GM23338 (cell line): ENCODE data around the gene PLD1. TPM values are rescaled to one million over a fixed set of nuclear protein-coding genes. Genes with fewer than 3 reads are reported as not detected.

Experiments used
- ATAC-seq: fragments of 200-7000 bp; cut with Tn5 transposase; 3 replicates; pipeline ENCODE4 v1.9.1; 2020
- DNase-seq: peaks from one replicate; pipeline ENCODE4 v3.0.0-alpha.2; 2015; ENCODE audit warnings: low spot score
- H2AFZ ChIP-seq: fragments of 200-600 bp; sonication (generic); 2 replicates; pipeline ENCODE4 v1.8.0; 2016; ENCODE audit warnings: antibody characterized with exemption, mild to moderate bottlenecking, moderate library complexity
- H3F3A ChIP-seq: fragments of 200-600 bp; sonication (generic); replicated peaks from 2 replicates; pipeline ENCODE4 v1.8.0; 2017; ENCODE audit warnings: antibody characterized with exemption, mixed run types, low read depth
- H3K27ac ChIP-seq: fragments of 200-600 bp; sonication (generic); 2 replicates; pipeline ENCODE4 v1.6.1; 2016; ENCODE audit warnings: low read depth
- H3K27me3 ChIP-seq: fragments of 200-600 bp; sonication (generic); 2 replicates; pipeline ENCODE4 v1.8.0; 2016; ENCODE audit warnings: mild to moderate bottlenecking, mixed run types, moderate library complexity; ENCODE audit not compliant: insufficient read depth
- H3K36me3 ChIP-seq: fragments of 200-600 bp; sonication (generic); 2 replicates; pipeline ENCODE4 v1.8.0; 2016; ENCODE audit warnings: mild to moderate bottlenecking; ENCODE audit not compliant: insufficient read depth
- H3K4me1 ChIP-seq: fragments of 200-600 bp; sonication (generic); 2 replicates; pipeline ENCODE4 v1.8.0; 2016; ENCODE audit warnings: mild to moderate bottlenecking, moderate library complexity; ENCODE audit not compliant: insufficient read depth
- H3K4me2 ChIP-seq: fragments of 200-600 bp; sonication (generic); 2 replicates; pipeline ENCODE4 v1.7.1; 2017; ENCODE audit warnings: mixed run types
- H3K4me3 ChIP-seq: fragments of 200-600 bp; sonication (generic); 2 replicates; pipeline ENCODE4 v1.6.1; 2016; ENCODE audit warnings: mixed run types
- H3K79me2 ChIP-seq: fragments of 200-600 bp; sonication (generic); replicated peaks from 2 replicates; pipeline ENCODE4 v1.8.0; 2017; ENCODE audit warnings: mild to moderate bottlenecking; ENCODE audit not compliant: insufficient read depth
- H3K9me2 ChIP-seq: fragments of 200-600 bp; sonication (generic); 2 replicates; pipeline ENCODE4 v1.8.0; 2017; ENCODE audit not compliant: insufficient read depth
- H4K20me1 ChIP-seq: fragments of 200-600 bp; sonication (generic); replicated peaks from 2 replicates; pipeline ENCODE4 v1.8.0; 2017; ENCODE audit warnings: mild to moderate bottlenecking; ENCODE audit not compliant: insufficient read depth
- H3K27ac Mint-ChIP-seq: 2 replicates; pipeline ENCODE4 v1.8.0; 2020; ENCODE audit warnings: inconsistent platforms, mild to moderate bottlenecking, moderate library complexity, mixed read lengths
- H3K27me3 Mint-ChIP-seq: 3 replicates; pipeline ENCODE4 v1.8.0; 2022; ENCODE audit warnings: low read depth, mild to moderate bottlenecking, moderate library complexity, mixed read lengths, inconsistent platforms; ENCODE audit not compliant: insufficient read depth, poor library complexity
- H3K36me3 Mint-ChIP-seq: 3 replicates; pipeline ENCODE4 v1.8.0; 2021; ENCODE audit warnings: low read depth, mild to moderate bottlenecking, inconsistent platforms, moderate library complexity, mixed read lengths
- H3K4me1 Mint-ChIP-seq: 3 replicates; pipeline ENCODE4 v1.8.0; 2020; ENCODE audit warnings: mild to moderate bottlenecking, inconsistent platforms, mixed read lengths
- H3K4me3 Mint-ChIP-seq: 3 replicates; pipeline ENCODE4 v1.8.0; 2021; ENCODE audit warnings: moderate library complexity, mild to moderate bottlenecking, inconsistent platforms, mixed read lengths
- H3K9me3 Mint-ChIP-seq: 3 replicates; pipeline ENCODE4 v1.8.0; 2020; ENCODE audit warnings: moderate library complexity, mild to moderate bottlenecking, inconsistent platforms, mixed read lengths
- CREB1 ChIP-seq: fragments of 250-450 bp; sonication (Bioruptor Pico); IDR thresholded peaks from 2 replicates; pipeline ENCODE4 v1.5.0; 2020; ENCODE audit warnings: low read depth, mild to moderate bottlenecking, moderate library complexity
- CTCF ChIP-seq, 2 experiments: fragments of 200-600 bp in 1 of 2; sonication (generic) in 1 of 2; conservative IDR thresholded peaks; 2 replicates each; pipeline versions ENCODE4 v1.5.1 to v1.6.1; 2016 to 2017; ENCODE audit warnings: antibody characterized with exemption in 2 of 2, low read depth in 2 of 2, mild to moderate bottlenecking in 2 of 2, moderate library complexity in 1 of 2
- ETS1 ChIP-seq: IDR thresholded peaks from 2 replicates; pipeline ENCODE4 v1.6.1; 2016; ENCODE audit warnings: antibody characterized with exemption
- EZH2 ChIP-seq: fragments of 200-600 bp; sonication (generic); IDR thresholded peaks from one replicate; pipeline ENCODE4 v1.8.0; 2017; ENCODE audit warnings: antibody characterized with exemption, mild to moderate bottlenecking, low read depth; ENCODE audit not compliant: unreplicated experiment
- EZH2phosphoT487 ChIP-seq: fragments of 200-600 bp; sonication (generic); IDR thresholded peaks from one replicate; pipeline ENCODE4 v1.8.1; 2018; ENCODE audit warnings: antibody characterized with exemption; ENCODE audit not compliant: unreplicated experiment
- JUNB ChIP-seq: IDR thresholded peaks from one replicate; pipeline ENCODE4 v1.6.1; 2016; ENCODE audit warnings: antibody characterized with exemption; ENCODE audit not compliant: unreplicated experiment
- NANOG ChIP-seq: IDR thresholded peaks from 2 replicates; pipeline ENCODE4 v1.6.1; 2016; ENCODE audit warnings: antibody characterized with exemption, borderline replicate concordance
- POLR2AphosphoS5 ChIP-seq: IDR thresholded peaks from 2 replicates; pipeline ENCODE4 v1.6.1; 2016; ENCODE audit warnings: antibody characterized with exemption, low read depth
- REST ChIP-seq: IDR thresholded peaks from one replicate; pipeline ENCODE4 v1.6.1; 2018; ENCODE audit warnings: antibody characterized with exemption; ENCODE audit not compliant: unreplicated experiment
- STAT1 ChIP-seq: IDR thresholded peaks from one replicate; pipeline ENCODE4 v1.6.1; 2016; ENCODE audit warnings: antibody characterized with exemption; ENCODE audit not compliant: unreplicated experiment
- ZNF114 ChIP-seq: fragments of 250-450 bp; sonication (Bioruptor Pico); IDR thresholded peaks from 2 replicates; pipeline ENCODE4 v1.5.0; 2020; ENCODE audit warnings: mild to moderate bottlenecking, moderate library complexity
- ZNF331 ChIP-seq: fragments of 250-450 bp; sonication (Bioruptor Pico); IDR thresholded peaks from 2 replicates; pipeline ENCODE4 v1.5.0; 2020; ENCODE audit warnings: low read depth, mild to moderate bottlenecking, moderate library complexity
- ZNF462 ChIP-seq: fragments of 250-450 bp; sonication (Bioruptor Pico); IDR thresholded peaks from 2 replicates; pipeline ENCODE4 v1.5.0; 2020; ENCODE audit warnings: mild to moderate bottlenecking, moderate library complexity
- polyA plus RNA-seq: library from polyadenylated mRNA; unstranded; fragments of >200 nt; fragmentation: Nextera tagmentation; extraction: Ambion mirVana; gene quantifications from 2 replicates; pipeline ENCODE4 v1.2.1, GENCODE V29; 2016
- total RNA-seq: library from RNA; depleted of rRNA; stranded (reverse); fragments of >200 nt; shearing (Covaris generic); gene quantifications from 2 replicates; pipeline ENCODE4 v1.2.3, GENCODE V29; 2014

The PLD1 gene
- total and polyA plus RNA-seq, 2 experiments from 2014 or later: 1.4 to 2.2 TPM

GRCh38 chr3:171604370-171604769 is 205.9 kb downstream of the PLD1 start:
- H3K4me3 Mint-ChIP-seq: no peak overlapping the region
- TF ChIP-seq CREB1 (CRISPR knock-in tag) (no peak), ZNF462 (CRISPR knock-in tag) (no peak), ZNF114 (no peak), ZNF331 (CRISPR knock-in tag) (no peak), EZH2phosphoT487 (no peak), POLR2AphosphoS5 (no peak), JUNB (no peak), ETS1 (no peak), NANOG (no peak), CTCF (conservative IDR thresholded peaks at IDR 0.05; ENCODE audit: low read depth in 2 of 2) (no peak), EZH2 (no peak), STAT1 (no peak), REST (no peak)
- H4K20me1 ChIP-seq: no peaks in the 10 kb centered on the region
- no peak overlapping the region for H2AFZ ChIP-seq
- H3K27ac Mint-ChIP-seq: no peak overlapping the region
- no peak overlapping the region for H3K4me2 ChIP-seq
- ATAC-seq (no peak), DNase-seq (no peak)
- H3K79me2 ChIP-seq: no peaks in the 10 kb centered on the region
- no peak overlapping the region for H3K27ac ChIP-seq
- H3K4me3 ChIP-seq: no peak overlapping the region
- no peaks in the 10 kb centered on the region for H3F3A ChIP-seq
- H3K36me3 Mint-ChIP-seq: no peaks in the 10 kb centered on the region
- no peaks in the 10 kb centered on the region for H3K27me3 Mint-ChIP-seq
- H3K4me1 Mint-ChIP-seq: no peaks in the 10 kb centered on the region
- H3K9me3 Mint-ChIP-seq: no peaks in the 10 kb centered on the region
- no peaks in the 10 kb centered on the region for H3K36me3 ChIP-seq
- no peaks in the 10 kb centered on the region for H3K27me3 ChIP-seq
- no peaks in the 10 kb centered on the region for H3K4me1 ChIP-seq
- H3K9me2 ChIP-seq: no peaks in the 10 kb centered on the region
